ENCODE data around the gene LRRIQ4.

Gene LRRIQ4

GRCh38 chr3:169812332-169813235 is at the start of gene LRRIQ4, which contains the start of gene LRRC34:
Gene LRRIQ4 (plus strand): TSS chr3:169812870. CDS start chr3:169821922, 9,052 bp downstream.
Gene LRRC34 (minus strand): TSS chr3:169812904. CDS start chr3:169812548, 356 bp downstream.
- Histone ChIP-seq H3K27ac (peak within 1 kb of the TSS in 18 of 21 experiments; percentile 14 to 85 (median 64)), H3K4me3 (peak within 1 kb of the TSS; percentile 41 to 68 (median 49))

GRCh38 chr3:169764312-169764881 is 48.3 kb upstream of the LRRIQ4 start:
- H3K27ac ChIP-seq: peak overlapping the region; percentile 95 to 100 (median 98)
- peak overlapping the region; percentile 64 to 88 (median 70) for H3K4me3 ChIP-seq

- Histone ChIP-seq H3K27ac (peak within 1 kb of the TSS; percentile 95 to 100 (median 98)), H3K4me3 (peak within 1 kb of the TSS; percentile 64 to 88 (median 70))
Observed at GRCh38 chr3:169764882-169765612, 47.6 kb upstream of the LRRIQ4 start, which contains the start of gene TERC. Gene TERC (minus strand): TSS chr3:169765060.

GRCh38 chr3:169769287-169770181 is 43.1 kb upstream of the LRRIQ4 start, which contains the start of gene ACTRT3:
Gene ACTRT3 (minus strand): TSS chr3:169769561. CDS start chr3:169769520, 41 bp downstream.
- Histone ChIP-seq H3K4me3 (peak within 1 kb of the TSS; percentile 46 to 70 (median 58)), H3K27ac (peak within 1 kb of the TSS; percentile 27 to 94 (median 84))

GRCh38 chr3:169771497-169772304 is 41.0 kb upstream of the LRRIQ4 start:
- H3K4me3 ChIP-seq: peak overlapping the region; percentile 60 to 90 (median 80)
- peak overlapping the region in 20 of 21 experiments; percentile 0 to 100 (median 98) for H3K27ac ChIP-seq

GRCh38 chr3:169772305-169772896 is 40.3 kb upstream of the LRRIQ4 start:
- H3K4me3 ChIP-seq: peak overlapping the region; percentile 60 to 90 (median 80)
- H3K27ac ChIP-seq: peak overlapping the region; percentile 53 to 100 (median 98)

- Histone ChIP-seq H3K27ac (peak within 1 kb of the TSS; percentile 53 to 100 (median 98)), H3K4me3 (peak within 1 kb of the TSS; percentile 60 to 90 (median 80))
Observed at GRCh38 chr3:169772897-169773816, 39.5 kb upstream of the LRRIQ4 start, which contains the start of gene MYNN. Gene MYNN (plus strand): TSS chr3:169773396. CDS start chr3:169774296, 900 bp downstream.

GRCh38 chr3:169774186-169774585 is 38.5 kb upstream of the LRRIQ4 start:
- peak overlapping the region in 11 of 21 experiments; percentile 11 to 100 (median 97) for H3K27ac ChIP-seq
- H3K4me3 ChIP-seq: peak overlapping the region; percentile 60 to 90 (median 80)

GRCh38 chr3:169777822-169778221 is 34.8 kb upstream of the LRRIQ4 start:
- no peak overlapping the region for H3K27ac ChIP-seq

GRCh38 chr3:169780742-169781141 is 31.9 kb upstream of the LRRIQ4 start:
- no peak overlapping the region for H3K4me3 ChIP-seq
- H3K27ac ChIP-seq: no peak overlapping the region

More at GRCh38 chr3:169777822-169778221, 34.8 kb upstream of the LRRIQ4 start:
- no peak overlapping the region for H3K4me3 ChIP-seq

GRCh38 chr3:169781209-169781855 is 31.3 kb upstream of the LRRIQ4 start:
- Histone ChIP-seq H3K4me3 (no peak overlapping the region), H3K27ac (no peak overlapping the region)

- Histone ChIP-seq H3K27ac (no peak overlapping the region), H3K4me3 (no peak overlapping the region)
Observed at GRCh38 chr3:169787120-169787519, 25.6 kb upstream of the LRRIQ4 start.

GRCh38 chr3:169787791-169788190 is 24.9 kb upstream of the LRRIQ4 start:
- Histone ChIP-seq H3K4me3 (no peak overlapping the region), H3K27ac (no peak overlapping the region)

- Histone ChIP-seq H3K4me3 (no peak overlapping the region), H3K27ac (no peak overlapping the region)
Observed at GRCh38 chr3:169790219-169790618, 22.5 kb upstream of the LRRIQ4 start.

- H3K4me3 ChIP-seq: no peak overlapping the region
- H3K27ac ChIP-seq: no peak overlapping the region
Observed at GRCh38 chr3:169790687-169791429, 21.8 kb upstream of the LRRIQ4 start.

Data from skin epidermis (tissue), 12 donors.